Esophagus mucosa (tissue), 1 donor: ENCODE data around the gene RBP3. TPM values are rescaled to one million over a fixed set of nuclear protein-coding genes. Genes with fewer than 3 reads are reported as not detected.

Source experiments
- ATAC-seq: fragments of 200-7000 bp; cut with Tn5 transposase; one replicate; pipeline ENCODE4 v1.9.1; 2020
- total RNA-seq: library from RNA; stranded (reverse); gene quantifications from one replicate; pipeline ENCODE4 v1.2.4, GENCODE V29; 2023
- donor health status: DM: yes; HTN: yes; CAD: no.

The RBP3 gene
- not detected for total RNA-seq

- ATAC-seq: no peak
Measured at GRCh38 chr10:47348138-47348651, at the start of gene RBP3. Gene RBP3, plus strand, starts transcription at chr10:47348363. Its CDS starts 122 bp downstream, at chr10:47348485.

- no peak for ATAC-seq
Measured at GRCh38 chr10:47298715-47299114, 49.4 kb upstream of the RBP3 start.

- ATAC-seq: no peak
Measured at GRCh38 chr10:47299611-47300428, 48.3 kb upstream of the RBP3 start, which contains the start of gene GDF10. Gene GDF10, plus strand, starts transcription at chr10:47300197. Its CDS starts 455 bp downstream, at chr10:47300652.

- peak; percentile 12 for ATAC-seq
Measured at GRCh38 chr10:47300429-47300931, 47.7 kb upstream of the RBP3 start.

- no peak for ATAC-seq
Measured at GRCh38 chr10:47301833-47302232, 46.3 kb upstream of the RBP3 start.

- ATAC-seq: no peak
Measured at GRCh38 chr10:47303105-47303504, 45.1 kb upstream of the RBP3 start.

GRCh38 chr10:47303866-47304265, 44.3 kb upstream of the RBP3 start:
- ATAC-seq: no peak

- ATAC-seq: no peak
Measured at GRCh38 chr10:47305566-47305965, 42.6 kb upstream of the RBP3 start.

- ATAC-seq: no peak
Measured at GRCh38 chr10:47306387-47307210, 41.6 kb upstream of the RBP3 start.

GRCh38 chr10:47307381-47307780, 40.8 kb upstream of the RBP3 start:
- no peak for ATAC-seq

- ATAC-seq: no peak
Measured at GRCh38 chr10:47308775-47309174, 39.4 kb upstream of the RBP3 start.

- no peak for ATAC-seq
Measured at GRCh38 chr10:47309408-47310089, 38.6 kb upstream of the RBP3 start.

GRCh38 chr10:47310090-47310505, 38.1 kb upstream of the RBP3 start:
- ATAC-seq: no peak

- peak; percentile 58 for ATAC-seq
Measured at GRCh38 chr10:47311193-47311931, 36.8 kb upstream of the RBP3 start.

GRCh38 chr10:47311932-47312662, 36.1 kb upstream of the RBP3 start:
- peak; percentile 90 for ATAC-seq

- ATAC-seq: no peak
Measured at GRCh38 chr10:47312663-47312995, 35.5 kb upstream of the RBP3 start.

GRCh38 chr10:47314416-47314970, 33.7 kb upstream of the RBP3 start:
- no peak for ATAC-seq

- no peak for ATAC-seq
Measured at GRCh38 chr10:47315421-47315820, 32.7 kb upstream of the RBP3 start.

GRCh38 chr10:47316131-47316530, 32.0 kb upstream of the RBP3 start:
- ATAC-seq: no peak

GRCh38 chr10:47317251-47317650, 30.9 kb upstream of the RBP3 start:
- ATAC-seq: no peak

GRCh38 chr10:47318706-47319105, 29.5 kb upstream of the RBP3 start:
- ATAC-seq: no peak
